Activated CD4-positive, alpha-beta T cell treated with anti-CD3 and anti-CD28 coated beads, Interleukin-2, amount 10 ng/mL, durations not matched to agents 24 days and 14 days (primary cell): ENCODE data around the gene ZNF683. TPM values are rescaled to one million over a fixed set of nuclear protein-coding genes. Genes with fewer than 3 reads are reported as not detected.
A peak's percentile ranks its signal among the peaks of the same experiment; 100 is the strongest.
"Not testable (repeated sequence)": the region's sequence is repeated elsewhere in the genome, so short reads cannot be mapped to it uniquely, and the experiment has no call there.

Source experiments
- DNase-seq: peaks from one replicate; pipeline ENCODE4 v3.0.0; 2022
- H3K27ac Mint-ChIP-seq: one replicate; pipeline ENCODE4 v1.8.0; 2022; ENCODE audit warnings: mild to moderate bottlenecking, mixed read lengths
- H3K27me3 Mint-ChIP-seq: one replicate; pipeline ENCODE4 v1.8.0; 2022; ENCODE audit warnings: mixed read lengths
- H3K36me3 Mint-ChIP-seq: one replicate; pipeline ENCODE4 v1.8.0; 2022; ENCODE audit warnings: low read depth, mild to moderate bottlenecking, mixed read lengths
- H3K4me1 Mint-ChIP-seq: one replicate; pipeline ENCODE4 v1.8.0; 2021; ENCODE audit warnings: mixed read lengths
- H3K4me3 Mint-ChIP-seq: one replicate; pipeline ENCODE4 v1.8.0; 2022; ENCODE audit warnings: mild to moderate bottlenecking, moderate library complexity, mixed read lengths
- H3K9me3 Mint-ChIP-seq: one replicate; pipeline ENCODE4 v1.8.0; 2021; ENCODE audit warnings: mixed read lengths
- intact Hi-C: fragments of 100-400 bp; cut with micrococcal nuclease; formaldehyde crosslinking; loops from one replicate; pipeline ENCODE4 v1.15.1; 2023
- total RNA-seq: library from RNA; stranded (reverse); gene quantifications from 2 replicates; pipeline ENCODE4 v1.2.3, GENCODE V29; 2022

ZNF683 gene
- total RNA-seq, 1 donor from 2014 or later, result not detected

GRCh38 chr1:26349188-26349876, 23.2 kb downstream of the ZNF683 start:
- H3K9me3 Mint-ChIP-seq, result no peaks in the 10 kb centered on the region
- no peak overlapping the region for H3K4me3 Mint-ChIP-seq
- no peaks in the 10 kb centered on the region for H3K27me3 Mint-ChIP-seq
- no peaks in the 10 kb centered on the region for H3K36me3 Mint-ChIP-seq
- H3K4me1 Mint-ChIP-seq, result no peaks in the 10 kb centered on the region
- DNase-seq, result no peak
- intact Hi-C loops, result no loop called here
- H3K27ac Mint-ChIP-seq, result no peak overlapping the region

GRCh38 chr1:26346274-26347033, 26.1 kb downstream of the ZNF683 start:
- Mint-ChIP-seq H3K36me3 (no peaks in the 10 kb centered on the region), H3K9me3 (no peaks in the 10 kb centered on the region), H3K27ac (no peak overlapping the region), H3K4me1 (no peaks in the 10 kb centered on the region), H3K27me3 (no peaks in the 10 kb centered on the region), H3K4me3 (no peak overlapping the region)
- DNase-seq, result no peak
- intact Hi-C loops, result no loop called here

- H3K27ac Mint-ChIP-seq, result no peak overlapping the region
- DNase-seq, result no peak
- no peaks in the 10 kb centered on the region for H3K4me1 Mint-ChIP-seq
Measured at GRCh38 chr1:26345718-26346117, 26.8 kb downstream of the ZNF683 start.

GRCh38 chr1:26344147-26344920, 28.2 kb downstream of the ZNF683 start:
- H3K36me3 Mint-ChIP-seq, result no peaks in the 10 kb centered on the region
- H3K27ac Mint-ChIP-seq, result no peak overlapping the region
- no peaks in the 10 kb centered on the region for H3K4me1 Mint-ChIP-seq
- no peaks in the 10 kb centered on the region for H3K9me3 Mint-ChIP-seq
- peaks cover 3% of the 10 kb centered on the region for H3K27me3 Mint-ChIP-seq
- no peak for DNase-seq
- intact Hi-C loops, result no loop called here
- H3K4me3 Mint-ChIP-seq, result no peak overlapping the region

More at GRCh38 chr1:26345718-26346117, 26.8 kb downstream of the ZNF683 start:
- intact Hi-C loops, result no loop called here
- no peaks in the 10 kb centered on the region for H3K9me3 Mint-ChIP-seq
- no peaks in the 10 kb centered on the region for H3K36me3 Mint-ChIP-seq
- no peak overlapping the region for H3K4me3 Mint-ChIP-seq
- no peaks in the 10 kb centered on the region for H3K27me3 Mint-ChIP-seq

- intact Hi-C loops, result no loop called here
- Mint-ChIP-seq H3K9me3 (no peaks in the 10 kb centered on the region), H3K4me3 (no peak overlapping the region), H3K4me1 (peaks cover 3% of the 10 kb centered on the region), H3K27ac (no peak overlapping the region), H3K27me3 (peaks cover 3% of the 10 kb centered on the region), H3K36me3 (no peaks in the 10 kb centered on the region)
- no peak for DNase-seq
Measured at GRCh38 chr1:26340047-26340481, 32.5 kb downstream of the ZNF683 start.

- H3K4me3 Mint-ChIP-seq, result no peak overlapping the region
- intact Hi-C loops, result no loop called here
- no peak overlapping the region for H3K27ac Mint-ChIP-seq
- H3K9me3 Mint-ChIP-seq, result no peaks in the 10 kb centered on the region
- H3K4me1 Mint-ChIP-seq, result peaks cover 3% of the 10 kb centered on the region
- no peak for DNase-seq
- H3K27me3 Mint-ChIP-seq, result peaks cover 8% of the 10 kb centered on the region
- no peaks in the 10 kb centered on the region for H3K36me3 Mint-ChIP-seq
Measured at GRCh38 chr1:26338670-26339069, 33.9 kb downstream of the ZNF683 start.

- Mint-ChIP-seq H3K4me1 (peaks cover 3% of the 10 kb centered on the region), H3K27ac (no peak overlapping the region), H3K27me3 (peaks cover 8% of the 10 kb centered on the region), H3K9me3 (no peaks in the 10 kb centered on the region), H3K4me3 (peak overlapping the region; percentile 54), H3K36me3 (no peaks in the 10 kb centered on the region)
- intact Hi-C loops, result loop anchor here (2.0 kb wide), 1 partner anchor 21 kb away; no protein-coding TSS in a partner anchor
- no peak for DNase-seq
Measured at GRCh38 chr1:26337625-26338024, 34.9 kb downstream of the ZNF683 start.

GRCh38 chr1:26337206-26337535, 35.4 kb downstream of the ZNF683 start:
- no peaks in the 10 kb centered on the region for H3K36me3 Mint-ChIP-seq
- peak overlapping the region; percentile 43 for H3K4me3 Mint-ChIP-seq
- H3K27me3 Mint-ChIP-seq, result peaks cover 8% of the 10 kb centered on the region
- H3K27ac Mint-ChIP-seq, result no peak overlapping the region
- intact Hi-C loops, result loop anchor here (2.0 kb wide), 1 partner anchor 22 kb away; no protein-coding TSS in a partner anchor
- H3K4me1 Mint-ChIP-seq, result peaks cover 3% of the 10 kb centered on the region
- H3K9me3 Mint-ChIP-seq, result no peaks in the 10 kb centered on the region
- DNase-seq, result no peak

- no peaks in the 10 kb centered on the region for H3K9me3 Mint-ChIP-seq
- H3K4me1 Mint-ChIP-seq, result peaks cover 3% of the 10 kb centered on the region
- peaks cover 8% of the 10 kb centered on the region for H3K27me3 Mint-ChIP-seq
- H3K4me3 Mint-ChIP-seq, result peak overlapping the region; percentile 92
- DNase-seq, result peak; percentile 93
- H3K27ac Mint-ChIP-seq, result no peak overlapping the region
- H3K36me3 Mint-ChIP-seq, result no peaks in the 10 kb centered on the region
- intact Hi-C loops, result loop anchor here (2.0 kb wide), 1 partner anchor 22 kb away; no protein-coding TSS in a partner anchor
Measured at GRCh38 chr1:26336477-26337205, 35.9 kb downstream of the ZNF683 start.

GRCh38 chr1:26335774-26336476, 36.6 kb downstream of the ZNF683 start:
- no peak overlapping the region for H3K27ac Mint-ChIP-seq

GRCh38 chr1:26333312-26333711, 39.2 kb downstream of the ZNF683 start:
- H3K27me3 Mint-ChIP-seq, DNase-seq, H3K9me3 Mint-ChIP-seq, H3K4me3 Mint-ChIP-seq, intact Hi-C loops, H3K27ac Mint-ChIP-seq, H3K36me3 Mint-ChIP-seq, H3K4me1 Mint-ChIP-seq: not testable (repeated sequence)

More at GRCh38 chr1:26335774-26336476, 36.6 kb downstream of the ZNF683 start:
- H3K27me3 Mint-ChIP-seq, result peaks cover 8% of the 10 kb centered on the region
- H3K4me3 Mint-ChIP-seq, result peak overlapping the region; percentile 92
- no peak for DNase-seq
- H3K36me3 Mint-ChIP-seq, result no peaks in the 10 kb centered on the region
- intact Hi-C loops, result loop anchor here (2.0 kb wide), 1 partner anchor 23 kb away; no protein-coding TSS in a partner anchor
- no peaks in the 10 kb centered on the region for H3K9me3 Mint-ChIP-seq
- H3K4me1 Mint-ChIP-seq, result peaks cover 3% of the 10 kb centered on the region

GRCh38 chr1:26330276-26330675, 42.3 kb downstream of the ZNF683 start:
- intact Hi-C loops, result no loop called here
- peaks cover 5% of the 10 kb centered on the region for H3K27me3 Mint-ChIP-seq
- no peaks in the 10 kb centered on the region for H3K4me1 Mint-ChIP-seq
- H3K9me3 Mint-ChIP-seq, result no peaks in the 10 kb centered on the region
- H3K27ac Mint-ChIP-seq, result no peak overlapping the region
- no peak overlapping the region for H3K4me3 Mint-ChIP-seq
- no peak for DNase-seq
- peaks cover 2% of the 10 kb centered on the region for H3K36me3 Mint-ChIP-seq

GRCh38 chr1:26329380-26329779, 43.2 kb downstream of the ZNF683 start:
- H3K27me3 Mint-ChIP-seq, H3K36me3 Mint-ChIP-seq, H3K4me1 Mint-ChIP-seq, intact Hi-C loops, H3K9me3 Mint-ChIP-seq, H3K4me3 Mint-ChIP-seq, H3K27ac Mint-ChIP-seq, DNase-seq: not testable (repeated sequence)
